ENCODE measurements around the gene FAM200B. TPM values are rescaled to one million over a fixed set of nuclear protein-coding genes. Genes with fewer than 3 reads are reported as not detected.

Gene FAM200B
- total and polyA plus RNA-seq, 2 donors (not counting 3 experiments of a cell fraction or from before 2014, with no cell fraction given) = 13.9 to 24.6 TPM

GRCh38 chr4:15653864-15654592, 27.6 kb upstream of the FAM200B start:
- Histone ChIP-seq H3K27me3 (ENCODE audit: control insufficient read depth in 2 of 2, insufficient read depth in 2 of 2, low read length in 2 of 2) (no peaks in the 10 kb centered on the region), H3K9ac (replicated peaks; ENCODE audit: extremely low read depth, insufficient read depth, low read length) (peak overlapping the region; percentile 97), H2AFZ (ENCODE audit: low read depth, low read length) (peak overlapping the region; percentile 93), H3K4me3 (replicated peaks in 1 of 3; ENCODE audit: insufficient read depth in 1 of 3, low read depth in 1 of 3, low read length in 3 of 3) (peak overlapping the region; percentile 78 to 97 (median 91)), H3K9me1 (replicated peaks; ENCODE audit: control insufficient read depth, extremely low read depth, insufficient read depth, low read length) (no peaks in the 10 kb centered on the region), H3K9me3 (replicated peaks; ENCODE audit: control insufficient read depth, insufficient read depth, low read length) (no peaks in the 10 kb centered on the region), H3K79me2 (ENCODE audit: control insufficient read depth, insufficient read depth, low read length) (peaks cover 59% of the 10 kb centered on the region), H3K4me1 (ENCODE audit: control insufficient read depth, extremely low read depth, insufficient read depth, low read length) (peaks cover 36% of the 10 kb centered on the region), H4K20me1 (replicated peaks; ENCODE audit: control insufficient read depth, extremely low read depth, insufficient read depth, low read length) (peaks cover 3% of the 10 kb centered on the region), H3K4me2 (ENCODE audit: insufficient read depth, low read length) (peak overlapping the region; percentile 94), H3K36me3 (ENCODE audit: control insufficient read depth in 2 of 2, extremely low read depth in 1 of 2, insufficient read depth in 2 of 2, low read length in 2 of 2) (no peaks in the 10 kb centered on the region), H3K27ac (ENCODE audit: insufficient read depth, low read depth, low read length) (peak overlapping the region; percentile 98)
- BruUV-seq (replicated peaks) = TSS peak; percentile 44
- ChIA-PET POLR2A (interaction anchor here (1.4 kb wide), 1 partner anchor 27 kb away, joined by 3 read pairs; the partner anchor contains the start of gene FAM200B), CTCF (interaction anchor here (1.0 to 3.4 kb wide), 12 partner anchors 12 to 174 kb away, joined by 3 to 13 read pairs (median 3); no protein-coding TSS in a partner anchor)
- TF ChIP-seq POLR2A (IDR thresholded peaks at IDR 0.05; ENCODE audit: low read depth, low read length) (no peak), GATA2 (IDR thresholded peaks at IDR 0.05; ENCODE audit: insufficient read depth, insufficient read length, low read depth, low read length) (no peak)
- FAIRE-seq (peak; percentile 47), DNase-seq (ENCODE audit: low read depth, low spot score) (peak; percentile 72)
- dilution Hi-C loops (cut with MboI; ENCODE audit: extremely low pct_ligation_motif_present, low sequenced_read_pairs) = no loop called here
- intact Hi-C loops (cut with micrococcal nuclease) = loop anchor here (1.0 to 10.0 kb wide), 4 partner anchors 36 to 651 kb away; partner anchors contain the start of genes CPEB2 and TAPT1

GRCh38 chr4:15654593-15655222, 26.9 kb upstream of the FAM200B start:
- Histone ChIP-seq H3K4me1 (ENCODE audit: control insufficient read depth, extremely low read depth, insufficient read depth, low read length) (peaks cover 36% of the 10 kb centered on the region), H3K27ac (ENCODE audit: insufficient read depth, low read depth, low read length) (peak overlapping the region; percentile 98), H3K36me3 (ENCODE audit: control insufficient read depth in 2 of 2, extremely low read depth in 1 of 2, insufficient read depth in 2 of 2, low read length in 2 of 2) (no peaks in the 10 kb centered on the region), H4K20me1 (replicated peaks; ENCODE audit: control insufficient read depth, extremely low read depth, insufficient read depth, low read length) (peaks cover 3% of the 10 kb centered on the region), H3K4me3 (replicated peaks in 1 of 3; ENCODE audit: insufficient read depth in 1 of 3, low read depth in 1 of 3, low read length in 3 of 3) (peak overlapping the region; percentile 78 to 97 (median 91)), H3K79me2 (ENCODE audit: control insufficient read depth, insufficient read depth, low read length) (peaks cover 53% of the 10 kb centered on the region), H2AFZ (ENCODE audit: low read depth, low read length) (peak overlapping the region; percentile 93), H3K4me2 (ENCODE audit: insufficient read depth, low read length) (peak overlapping the region; percentile 94), H3K9me1 (replicated peaks; ENCODE audit: control insufficient read depth, extremely low read depth, insufficient read depth, low read length) (no peaks in the 10 kb centered on the region), H3K9me3 (replicated peaks; ENCODE audit: control insufficient read depth, insufficient read depth, low read length) (no peaks in the 10 kb centered on the region), H3K27me3 (ENCODE audit: control insufficient read depth in 2 of 2, insufficient read depth in 2 of 2, low read length in 2 of 2) (no peaks in the 10 kb centered on the region), H3K9ac (replicated peaks; ENCODE audit: extremely low read depth, insufficient read depth, low read length) (peak overlapping the region; percentile 97)
- BruUV-seq (replicated peaks) = no TSS peak
- no peak for FAIRE-seq
- intact Hi-C loops (cut with micrococcal nuclease) = loop anchor here (1.0 to 10.0 kb wide), 5 partner anchors 11 to 652 kb away; partner anchors contain the start of genes CPEB2, FAM200B and TAPT1
- TF ChIP-seq GATA2 (IDR thresholded peaks at IDR 0.05; ENCODE audit: insufficient read depth, insufficient read length, low read depth, low read length) = no peak
- no peak for TF ChIP-seq POLR2A (IDR thresholded peaks at IDR 0.05; ENCODE audit: low read depth, low read length)
- TF ChIP-seq MYC (IDR thresholded peaks at IDR 0.05; ENCODE audit: low read depth, low read length) = no peak
- TF ChIP-seq MAX (IDR thresholded peaks at IDR 0.05; ENCODE audit: insufficient read depth, insufficient read length) = no peak
- no peak for TF ChIP-seq CTCF (IDR thresholded peaks at IDR 0.05; ENCODE audit: extremely low read depth in 1 of 2, insufficient read depth in 1 of 2, low read depth in 1 of 2, low read length in 2 of 2)
- no peak for TF ChIP-seq JUN (IDR thresholded peaks at IDR 0.05; ENCODE audit: borderline replicate concordance, insufficient read depth, insufficient read length, low read depth)
- no peak for TF ChIP-seq FOS (IDR thresholded peaks at IDR 0.05; ENCODE audit: borderline replicate concordance, insufficient read depth, low read length)
- no peak for TF ChIP-seq POLR2AphosphoS5 (IDR thresholded peaks at IDR 0.05; ENCODE audit: insufficient read depth, low read depth, low read length)
- no peak for TF ChIP-seq EZH2 (IDR thresholded peaks at IDR 0.05; ENCODE audit: borderline replicate concordance, low read depth, low read length, severe bottlenecking)
- ChIA-PET POLR2A (interaction anchor here (0.5 to 1.4 kb wide), 2 partner anchors 27 to 48 kb away, joined by 3 read pairs; partner anchors contain the start of genes BST1 and FAM200B), CTCF (interaction anchor here (1.0 to 3.4 kb wide), 12 partner anchors 9 to 175 kb away, joined by 3 to 13 read pairs (median 4); partner anchors contain the start of gene FAM200B)
- peak; percentile 61 for DNase-seq (ENCODE audit: low read depth, low spot score)
- dilution Hi-C loops (cut with MboI; ENCODE audit: extremely low pct_ligation_motif_present, low sequenced_read_pairs) = no loop called here
